Ishikawa (cell line): ENCODE measurements around the gene HOXB4.
A peak's percentile ranks its signal among the peaks of the same experiment; 100 is the strongest.

Source experiments
- CEBPB ChIP-seq: IDR thresholded peaks from 2 replicates; pipeline ENCODE4 v1.6.1; 2012
- CREB1 ChIP-seq: IDR thresholded peaks from 2 replicates; pipeline ENCODE4 v1.6.1; 2012; ENCODE audit warnings: low read depth
- EGR1 ChIP-seq: IDR thresholded peaks from 2 replicates; pipeline ENCODE4 v1.6.1; 2012
- EP300 ChIP-seq: IDR thresholded peaks from 2 replicates; pipeline ENCODE4 v1.6.1; 2012; ENCODE audit warnings: borderline replicate concordance
- FOXM1 ChIP-seq: IDR thresholded peaks from 2 replicates; pipeline ENCODE4 v1.6.1; 2012; ENCODE audit warnings: low read depth, borderline replicate concordance
- MAX ChIP-seq: IDR thresholded peaks from 2 replicates; pipeline ENCODE4 v1.6.1; 2012
- NFIC ChIP-seq: IDR thresholded peaks from 2 replicates; pipeline ENCODE4 v1.6.1; 2012
- RAD21 ChIP-seq: IDR thresholded peaks from 2 replicates; pipeline ENCODE4 v1.6.1; 2012; ENCODE audit warnings: low read depth
- REST ChIP-seq: IDR thresholded peaks from 2 replicates; pipeline ENCODE4 v1.6.1; 2012; ENCODE audit warnings: low read depth, mild to moderate bottlenecking
- TAF1 ChIP-seq: IDR thresholded peaks from 2 replicates; pipeline ENCODE4 v1.6.1; 2012; ENCODE audit warnings: low read depth, mild to moderate bottlenecking
- TCF12 ChIP-seq: IDR thresholded peaks from 2 replicates; pipeline ENCODE4 v1.6.1; 2012; ENCODE audit warnings: low read depth
- YY1 ChIP-seq: IDR thresholded peaks from 2 replicates; pipeline ENCODE4 v1.6.1; 2012; ENCODE audit warnings: low read depth

GRCh38 chr17:48618256-48618896 lies 40.2 kb upstream of the HOXB4 start:
- TF ChIP-seq MAX: no peak
- TF ChIP-seq CREB1: no peak
- TF ChIP-seq NFIC: no peak
- no peak for TF ChIP-seq CEBPB
- TF ChIP-seq EP300: no peak
- TF ChIP-seq YY1: no peak
- TF ChIP-seq FOXM1: no peak
- TF ChIP-seq RAD21: peak; percentile 92
- no peak; the same call in 1 of the 2 replicates for TF ChIP-seq TCF12
- no peak for TF ChIP-seq REST
- no peak for TF ChIP-seq EGR1
- no peak for TF ChIP-seq TAF1
